Activated naive CD4-positive, alpha-beta T cell treated with anti-CD3 and anti-CD28 coated beads, Interleukin-2, amount 50 U/mL, for 24 hours (primary cell): ENCODE data around the gene SRP68.
"Not testable (repeated sequence)": the region's sequence is repeated elsewhere in the genome, so short reads cannot be mapped to it uniquely, and the experiment has no call there.

Experiments
- H3K27ac Mint-ChIP-seq: one replicate; pipeline ENCODE4 v1.8.0; 2021; ENCODE audit warnings: mild to moderate bottlenecking, mixed read lengths
- H3K27me3 Mint-ChIP-seq: one replicate; pipeline ENCODE4 v1.8.0; 2021; ENCODE audit warnings: mixed read lengths
- H3K36me3 Mint-ChIP-seq: one replicate; pipeline ENCODE4 v1.8.0; 2021; ENCODE audit warnings: mixed read lengths
- H3K4me1 Mint-ChIP-seq: one replicate; pipeline ENCODE4 v1.8.0; 2021; ENCODE audit warnings: mixed read lengths
- H3K4me3 Mint-ChIP-seq: one replicate; pipeline ENCODE4 v1.8.0; 2021; ENCODE audit warnings: mild to moderate bottlenecking, mixed read lengths
- H3K9me3 Mint-ChIP-seq: one replicate; pipeline ENCODE4 v1.8.0; 2021; ENCODE audit warnings: mixed read lengths

SRP68 gene

DNA sequence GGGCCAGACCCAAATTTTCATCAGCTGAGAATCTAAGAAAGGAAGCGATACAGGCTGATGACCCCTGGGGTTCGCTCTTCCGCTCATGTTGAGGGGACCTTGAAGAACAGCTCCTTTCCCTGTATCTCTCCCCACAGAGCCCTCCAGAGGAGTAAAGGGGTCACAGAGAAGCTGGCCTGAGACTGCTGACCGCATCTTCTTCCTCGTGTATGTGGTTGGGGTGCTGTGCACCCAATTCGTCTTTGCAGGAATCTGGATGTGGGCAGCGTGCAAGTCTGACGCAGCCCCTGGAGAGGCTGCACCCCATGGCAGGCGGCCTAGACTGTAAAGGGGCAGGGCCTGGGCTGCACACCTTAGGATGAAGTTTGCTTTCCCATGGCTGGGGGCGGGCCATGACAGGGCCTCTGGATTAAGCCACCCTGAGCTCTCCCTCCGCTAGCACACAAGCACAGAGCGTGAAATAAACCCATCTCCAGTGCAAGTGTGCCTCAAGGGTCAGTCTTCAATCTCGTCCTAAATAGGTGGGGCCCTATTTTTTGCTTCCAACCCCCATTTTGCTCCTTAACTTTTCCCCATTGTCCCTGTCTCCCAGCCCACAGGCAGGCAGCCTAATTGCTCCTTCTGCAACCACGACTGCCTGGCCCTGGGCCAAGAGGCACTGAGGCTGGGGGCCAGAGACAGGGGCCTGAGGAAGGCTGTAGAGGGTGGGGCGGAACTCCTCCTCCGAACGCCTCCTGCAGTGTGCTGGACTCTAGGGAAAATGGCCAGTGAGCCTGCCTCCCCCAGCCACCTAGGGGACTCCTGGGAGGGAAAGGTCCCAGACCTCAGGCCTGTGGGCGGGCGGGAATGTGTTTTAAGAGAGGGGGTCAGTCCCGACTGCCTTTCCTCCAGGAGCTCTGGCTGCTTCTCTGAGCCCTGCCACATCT is 10.3 kb upstream of the SRP68 start:
- Mint-ChIP-seq H3K4me1 (peaks cover 19% of the 10 kb centered on the region), H3K4me3 (no peak overlapping the region), H3K9me3 (no peaks in the 10 kb centered on the region), H3K27me3 (no peaks in the 10 kb centered on the region), H3K27ac (peak overlapping the region; percentile 17), H3K36me3 (peaks cover 3% of the 10 kb centered on the region)

DNA sequence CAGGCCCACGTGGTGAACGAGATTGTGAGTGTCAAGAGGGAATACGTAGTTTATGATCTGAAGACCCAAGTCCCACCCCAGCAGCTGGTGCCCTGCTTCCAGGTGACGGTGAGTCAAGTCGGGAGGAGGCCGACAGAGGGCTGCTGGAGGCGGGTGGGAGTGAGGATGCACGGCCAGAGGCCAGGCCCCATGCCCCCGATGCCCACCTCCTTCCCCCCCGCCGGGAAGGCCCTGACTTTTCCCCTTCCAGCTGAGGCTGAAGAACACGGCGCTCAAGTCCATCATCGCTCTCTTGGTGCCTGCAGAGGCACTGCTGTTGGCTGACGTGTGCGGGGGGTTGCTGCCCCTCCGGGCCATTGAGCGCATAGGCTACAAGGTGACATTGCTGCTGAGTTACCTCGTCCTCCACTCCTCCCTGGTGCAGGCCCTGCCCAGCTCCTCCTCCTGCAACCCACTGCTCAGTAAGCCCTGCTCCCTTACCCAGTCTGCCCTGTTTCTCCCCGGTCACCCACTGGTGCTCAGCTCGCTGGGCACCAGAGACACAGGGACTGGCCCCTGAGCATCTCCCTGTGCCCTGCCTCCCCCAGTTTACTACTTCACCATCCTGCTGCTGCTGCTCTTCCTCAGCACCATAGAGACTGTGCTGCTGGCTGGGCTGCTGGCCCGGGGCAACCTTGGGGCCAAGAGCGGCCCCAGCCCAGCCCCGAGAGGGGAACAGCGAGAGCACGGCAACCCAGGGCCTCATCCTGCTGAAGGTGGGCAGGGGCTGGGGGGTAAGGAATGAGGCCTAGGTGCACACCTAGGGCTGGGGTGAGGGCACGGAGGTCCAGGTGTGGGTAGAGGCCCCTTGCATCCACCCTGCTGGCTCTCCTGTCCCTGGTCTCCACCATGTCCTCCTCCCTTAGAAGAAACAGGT is 9.2 kb upstream of the SRP68 start:
- H3K9me3 Mint-ChIP-seq: no peaks in the 10 kb centered on the region
- no peak overlapping the region for H3K4me3 Mint-ChIP-seq
- peaks cover 28% of the 10 kb centered on the region for H3K4me1 Mint-ChIP-seq
- peaks cover 3% of the 10 kb centered on the region for H3K36me3 Mint-ChIP-seq
- no peak overlapping the region for H3K27ac Mint-ChIP-seq
- H3K27me3 Mint-ChIP-seq: peaks cover 3% of the 10 kb centered on the region

DNA sequence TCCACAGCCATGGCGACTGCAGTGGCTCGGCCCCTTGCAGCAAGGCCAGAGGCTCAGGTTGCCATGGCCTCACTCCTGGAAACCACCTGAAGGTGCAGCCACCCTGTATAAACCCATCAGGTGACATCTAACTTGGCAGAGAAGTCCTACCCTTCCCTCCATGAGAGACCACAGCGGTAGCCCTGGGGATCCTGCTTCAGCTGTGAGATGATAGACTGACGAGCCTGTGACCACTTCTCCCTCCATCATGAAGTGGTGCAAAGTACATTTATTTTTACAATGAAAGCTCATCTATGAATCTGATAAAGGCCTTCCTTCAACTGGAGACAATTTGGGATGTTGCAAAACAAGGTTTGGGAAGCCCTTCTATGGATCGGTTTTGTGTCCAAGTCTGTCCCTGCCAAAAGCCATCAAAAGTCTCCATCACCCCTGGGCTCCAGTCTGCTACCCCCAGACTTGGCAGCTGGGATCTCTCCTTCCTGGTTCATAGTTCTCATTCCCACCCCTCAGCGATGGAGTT is 8.5 kb upstream of the SRP68 start:
- Mint-ChIP-seq H3K27ac (no peak overlapping the region), H3K27me3 (peaks cover 4% of the 10 kb centered on the region), H3K9me3 (no peaks in the 10 kb centered on the region), H3K36me3 (peaks cover 3% of the 10 kb centered on the region), H3K4me3 (no peak overlapping the region), H3K4me1 (peaks cover 28% of the 10 kb centered on the region)

DNA sequence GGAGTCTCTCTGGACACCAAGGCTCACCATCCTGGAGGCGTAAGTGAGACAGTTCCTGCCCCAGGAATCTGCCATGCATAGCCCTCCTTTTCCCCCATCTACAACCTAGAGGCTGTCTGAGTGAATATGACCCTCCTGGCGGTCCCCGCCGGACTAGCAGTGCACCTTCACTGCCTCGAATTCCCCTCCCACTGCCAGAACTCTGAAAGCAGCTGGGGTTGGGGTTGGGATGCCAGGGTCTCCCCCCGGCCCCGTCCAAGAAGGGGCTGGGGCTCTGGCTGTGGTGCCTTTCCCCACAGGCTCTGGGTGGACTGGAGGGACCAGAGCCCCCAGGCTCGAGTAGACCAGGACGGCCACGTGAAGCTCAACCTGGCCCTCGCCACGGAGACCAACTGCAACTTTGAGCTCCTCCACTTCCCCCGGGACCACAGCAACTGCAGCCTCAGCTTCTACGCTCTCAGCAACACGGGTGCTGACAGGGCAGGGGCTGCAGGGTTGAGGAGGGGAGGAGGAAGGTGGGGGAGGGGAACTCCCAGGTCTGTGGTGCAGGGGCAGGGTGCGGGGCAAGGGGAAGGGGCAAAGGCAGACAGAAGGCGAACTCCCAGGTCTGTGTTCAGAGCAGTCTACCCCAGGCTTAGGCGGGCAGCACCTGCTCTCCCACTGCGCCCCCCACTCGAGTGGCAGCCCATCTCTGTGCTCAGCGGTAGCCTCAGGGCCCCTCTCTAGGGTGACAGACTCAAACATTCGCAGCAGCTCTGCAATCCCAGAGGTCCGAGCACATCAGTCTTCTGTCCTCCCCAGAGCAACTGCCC is 7.8 kb upstream of the SRP68 start:
- Mint-ChIP-seq H3K27ac (no peak overlapping the region), H3K4me3 (no peak overlapping the region)

DNA sequence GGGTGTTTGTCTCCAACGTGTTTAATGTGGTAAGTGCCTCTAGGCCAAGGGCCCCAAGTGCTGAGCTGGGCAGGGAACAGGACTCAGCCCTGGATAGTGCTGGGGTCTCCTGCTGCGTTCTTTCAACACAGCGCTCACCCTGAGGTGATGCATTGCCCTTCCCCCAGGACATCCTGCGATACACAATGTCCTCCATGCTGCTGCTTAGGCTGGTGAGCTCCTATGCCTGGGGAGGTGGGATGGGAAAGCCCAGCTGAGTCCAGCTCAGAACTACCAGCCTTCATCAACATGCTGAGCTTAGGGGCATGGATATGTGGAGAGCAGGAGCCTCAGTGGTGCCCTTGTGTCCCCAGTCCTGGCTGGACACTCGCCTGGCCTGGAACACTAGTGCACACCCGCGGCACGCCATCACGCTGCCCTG is 7.2 kb upstream of the SRP68 start:
- peaks cover 39% of the 10 kb centered on the region for H3K4me1 Mint-ChIP-seq
- peaks cover 13% of the 10 kb centered on the region for H3K27me3 Mint-ChIP-seq
- peaks cover under 1% of the 10 kb centered on the region for H3K36me3 Mint-ChIP-seq
- H3K9me3 Mint-ChIP-seq: no peaks in the 10 kb centered on the region
- no peak overlapping the region for H3K4me3 Mint-ChIP-seq
- H3K27ac Mint-ChIP-seq: no peak overlapping the region

More for the DNA sequence above, 7.8 kb upstream of the SRP68 start:
- Mint-ChIP-seq H3K9me3 (no peaks in the 10 kb centered on the region), H3K36me3 (peaks cover 3% of the 10 kb centered on the region), H3K27me3 (peaks cover 9% of the 10 kb centered on the region), H3K4me1 (peaks cover 34% of the 10 kb centered on the region)

DNA sequence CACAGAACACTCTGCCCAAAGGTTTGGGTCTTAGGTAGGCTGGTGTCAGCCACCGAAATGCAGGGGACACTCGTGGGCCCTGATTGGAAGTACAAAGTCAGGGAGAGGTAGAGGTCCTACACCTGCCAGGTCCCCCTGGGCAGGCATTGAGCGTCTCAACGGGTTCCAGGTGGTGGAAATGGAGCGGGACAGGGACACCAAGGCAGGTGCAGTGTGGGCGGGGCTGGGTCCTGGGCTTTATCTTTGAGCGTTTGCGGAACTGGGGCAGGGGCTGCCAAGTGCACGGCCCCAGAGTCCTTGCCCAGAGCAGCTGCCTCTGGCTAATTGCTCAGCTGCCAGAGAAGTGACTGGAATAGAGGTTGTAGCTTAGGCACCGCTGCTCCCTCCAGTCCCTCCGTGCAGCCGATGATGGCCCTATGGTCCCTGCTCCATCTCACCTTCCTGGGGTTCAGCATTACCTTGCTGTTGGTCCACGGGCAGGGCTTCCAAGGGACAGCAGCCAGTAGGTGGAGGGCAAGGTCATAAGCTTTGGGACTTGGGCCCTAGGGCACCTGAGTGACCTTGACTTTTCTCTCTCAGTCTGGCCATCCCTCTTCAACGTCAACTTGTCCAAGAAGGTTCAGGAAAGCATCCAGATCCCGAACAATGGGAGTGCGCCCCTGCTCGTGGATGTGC is 6.7 kb upstream of the SRP68 start, which contains the start of gene ZACN:
Gene ZACN, plus strand, starts transcription at position 323 of the 675 bp plus-strand sequence. Its CDS starts 83 bp downstream, at position 406.
- Mint-ChIP-seq H3K27ac (no peak within 1 kb of the TSS), H3K36me3 (no peaks in the 10 kb centered on the region), H3K9me3 (no peaks in the 10 kb centered on the region), H3K4me3 (peak within 1 kb of the TSS; percentile 15), H3K4me1 (peaks cover 39% of the 10 kb centered on the region), H3K27me3 (peaks cover 13% of the 10 kb centered on the region)

DNA sequence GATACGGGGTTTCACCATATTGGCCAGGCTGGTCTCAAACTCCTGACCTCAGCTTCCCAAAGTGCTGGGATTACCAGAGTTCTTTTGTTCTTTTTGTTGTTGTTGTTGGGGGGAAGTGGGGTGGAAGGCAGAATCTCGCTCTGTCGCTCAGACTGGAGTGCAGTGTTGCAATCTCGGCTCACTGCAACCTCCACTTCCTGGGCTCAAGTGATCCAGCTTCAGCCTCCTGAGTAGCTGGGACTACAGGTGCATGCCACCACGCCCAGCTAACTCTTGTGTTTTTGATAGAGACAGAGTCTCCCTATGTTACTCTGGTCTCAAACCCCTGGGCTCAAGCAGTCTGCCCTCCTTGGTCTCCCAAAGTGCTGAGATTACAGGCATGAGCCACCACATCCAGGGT is 6.1 kb upstream of the SRP68 start:
- not testable (repeated sequence) for H3K27ac Mint-ChIP-seq, H3K9me3 Mint-ChIP-seq, H3K36me3 Mint-ChIP-seq
- H3K4me3 Mint-ChIP-seq: peak overlapping the region; percentile 15
- H3K27me3 Mint-ChIP-seq: peaks cover 15% of the 10 kb centered on the region
- H3K4me1 Mint-ChIP-seq: peaks cover 39% of the 10 kb centered on the region

DNA sequence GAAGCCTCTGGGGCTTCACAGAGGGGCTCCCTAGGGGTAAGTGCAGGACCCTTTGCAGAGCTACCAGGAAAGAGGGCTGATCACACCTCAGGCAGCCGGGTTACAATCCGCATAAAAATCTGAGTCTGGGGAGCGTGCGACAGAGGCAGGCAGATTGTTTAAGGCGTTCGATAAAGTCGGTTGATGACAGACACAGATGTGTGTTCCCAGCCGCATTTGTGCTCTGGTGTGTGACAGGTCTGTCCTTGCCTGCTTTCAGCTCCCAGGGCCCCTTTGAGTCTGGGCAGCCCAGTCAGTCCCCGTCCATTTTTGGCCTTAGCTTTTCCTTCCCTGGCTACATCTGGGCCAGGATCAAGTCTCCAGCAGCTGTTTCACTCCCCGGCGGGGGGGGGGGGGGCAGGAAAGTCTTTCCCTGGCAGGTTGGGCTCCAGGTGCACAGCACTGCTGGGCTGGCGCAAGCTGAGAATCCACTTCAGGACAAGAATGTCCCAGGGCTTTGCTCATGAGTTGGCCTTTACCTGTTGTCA is 5.3 kb upstream of the SRP68 start:
- no peaks in the 10 kb centered on the region for H3K9me3 Mint-ChIP-seq
- peaks cover 15% of the 10 kb centered on the region for H3K27me3 Mint-ChIP-seq
- H3K4me3 Mint-ChIP-seq: no peak overlapping the region
- H3K27ac Mint-ChIP-seq: no peak overlapping the region
- peaks cover 39% of the 10 kb centered on the region for H3K4me1 Mint-ChIP-seq
- no peaks in the 10 kb centered on the region for H3K36me3 Mint-ChIP-seq

DNA sequence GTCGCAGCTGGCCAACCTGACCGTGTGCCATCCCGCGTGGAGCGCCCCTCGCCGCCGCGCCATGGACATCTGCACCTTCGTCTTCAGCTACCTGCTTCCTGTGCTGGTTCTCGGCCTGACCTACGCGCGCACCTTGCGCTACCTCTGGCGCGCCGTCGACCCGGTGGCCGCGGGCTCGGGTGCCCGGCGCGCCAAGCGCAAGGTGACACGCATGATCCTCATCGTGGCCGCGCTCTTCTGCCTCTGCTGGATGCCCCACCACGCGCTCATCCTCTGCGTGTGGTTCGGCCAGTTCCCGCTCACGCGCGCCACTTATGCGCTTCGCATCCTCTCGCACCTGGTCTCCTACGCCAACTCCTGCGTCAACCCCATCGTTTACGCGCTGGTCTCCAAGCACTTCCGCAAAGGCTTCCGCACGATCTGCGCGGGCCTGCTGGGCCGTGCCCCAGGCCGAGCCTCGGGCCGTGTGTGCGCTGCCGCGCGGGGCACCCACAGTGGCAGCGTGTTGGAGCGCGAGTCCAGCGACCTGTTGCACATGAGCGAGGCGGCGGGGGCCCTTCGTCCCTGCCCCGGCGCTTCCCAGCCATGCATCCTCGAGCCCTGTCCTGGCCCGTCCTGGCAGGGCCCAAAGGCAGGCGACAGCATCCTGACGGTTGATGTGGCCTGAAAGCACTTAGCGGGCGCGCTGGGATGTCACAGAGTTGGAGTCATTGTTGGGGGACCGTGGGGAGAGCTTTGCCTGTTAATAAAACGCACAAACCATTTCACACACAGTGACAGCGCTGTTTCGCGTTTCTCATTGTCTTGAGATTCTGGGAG is 4.7 kb upstream of the SRP68 start:
- no peaks in the 10 kb centered on the region for H3K9me3 Mint-ChIP-seq
- peaks cover 39% of the 10 kb centered on the region for H3K4me1 Mint-ChIP-seq
- H3K36me3 Mint-ChIP-seq: no peaks in the 10 kb centered on the region
- peak overlapping the region; percentile 81 for H3K4me3 Mint-ChIP-seq
- peak overlapping the region; percentile 25 for H3K27ac Mint-ChIP-seq
- H3K27me3 Mint-ChIP-seq: peaks cover 15% of the 10 kb centered on the region

DNA sequence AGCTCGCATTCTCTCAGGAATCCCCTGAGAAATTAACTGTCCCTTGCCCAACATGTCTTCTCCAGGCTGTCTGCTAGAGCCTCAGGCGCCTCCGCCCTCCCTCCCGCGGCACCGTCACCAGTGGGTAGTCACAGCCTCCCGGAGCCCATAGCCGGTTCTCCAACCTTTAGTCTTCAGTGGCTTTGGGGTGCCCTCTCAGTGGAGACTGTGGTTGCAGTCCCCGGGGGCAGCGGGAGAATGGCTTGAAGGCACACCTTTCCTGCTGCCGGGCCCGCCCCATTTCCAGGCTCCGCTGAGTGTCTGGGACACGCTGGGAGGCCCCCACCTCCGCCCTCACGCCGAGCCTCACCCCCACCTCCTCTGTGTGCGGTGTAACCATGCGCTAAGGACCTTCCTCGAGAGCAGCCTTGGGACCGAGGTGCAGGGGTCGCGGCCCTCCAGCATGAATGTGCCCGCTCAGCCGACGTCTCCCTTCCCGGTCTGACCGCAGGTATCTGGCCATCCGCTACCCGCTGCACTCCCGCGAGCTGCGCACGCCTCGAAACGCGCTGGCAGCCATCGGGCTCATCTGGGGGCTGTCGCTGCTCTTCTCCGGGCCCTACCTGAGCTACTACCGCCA is 3.9 kb upstream of the SRP68 start:
- Mint-ChIP-seq H3K36me3 (no peaks in the 10 kb centered on the region), H3K27ac (no peak overlapping the region), H3K27me3 (peaks cover 15% of the 10 kb centered on the region), H3K4me1 (peaks cover 46% of the 10 kb centered on the region), H3K4me3 (peak overlapping the region; percentile 81), H3K9me3 (no peaks in the 10 kb centered on the region)

DNA sequence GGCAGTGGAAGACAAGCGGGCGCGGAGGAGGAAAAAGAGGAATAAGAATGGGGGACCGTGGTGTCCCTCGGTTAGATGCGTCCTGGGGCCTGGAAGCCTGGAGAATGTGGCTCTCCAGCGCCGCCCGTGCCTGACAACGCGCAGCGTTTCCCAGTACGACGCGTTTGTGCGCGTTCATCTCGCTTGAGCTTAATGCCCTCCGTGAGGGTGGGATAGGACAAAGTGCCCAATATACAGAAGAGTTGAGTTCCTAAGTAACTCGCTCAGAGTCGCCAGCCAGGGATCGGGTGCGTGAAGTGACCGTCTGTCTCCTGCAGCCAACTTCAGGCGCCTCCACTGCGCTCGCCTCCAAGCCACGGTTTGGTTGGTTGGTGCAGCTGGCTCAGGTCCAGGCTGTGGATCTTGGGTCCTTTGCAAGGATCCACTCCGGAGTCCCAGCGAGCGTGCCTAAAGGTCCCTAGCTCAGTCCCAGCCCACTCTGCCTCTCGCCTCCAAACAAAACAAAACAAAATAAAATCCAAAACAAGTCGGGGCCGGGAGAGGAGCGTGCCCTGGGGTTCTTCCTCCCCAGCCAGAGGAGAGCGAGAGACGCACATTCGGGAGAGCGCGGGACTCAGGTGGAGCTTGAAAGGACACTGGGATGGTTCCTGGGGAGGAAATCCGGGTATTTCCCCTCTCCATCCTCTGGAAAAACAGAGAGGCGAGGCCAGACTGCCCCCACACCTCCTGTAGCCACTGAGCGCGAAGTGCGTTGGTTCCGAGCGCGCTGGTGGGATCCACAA is 3.2 kb upstream of the SRP68 start:
- Mint-ChIP-seq H3K4me1 (peaks cover 52% of the 10 kb centered on the region), H3K4me3 (peak overlapping the region; percentile 82), H3K27me3 (peaks cover 15% of the 10 kb centered on the region), H3K27ac (peak overlapping the region; percentile 12), H3K36me3 (no peaks in the 10 kb centered on the region), H3K9me3 (no peaks in the 10 kb centered on the region)

DNA sequence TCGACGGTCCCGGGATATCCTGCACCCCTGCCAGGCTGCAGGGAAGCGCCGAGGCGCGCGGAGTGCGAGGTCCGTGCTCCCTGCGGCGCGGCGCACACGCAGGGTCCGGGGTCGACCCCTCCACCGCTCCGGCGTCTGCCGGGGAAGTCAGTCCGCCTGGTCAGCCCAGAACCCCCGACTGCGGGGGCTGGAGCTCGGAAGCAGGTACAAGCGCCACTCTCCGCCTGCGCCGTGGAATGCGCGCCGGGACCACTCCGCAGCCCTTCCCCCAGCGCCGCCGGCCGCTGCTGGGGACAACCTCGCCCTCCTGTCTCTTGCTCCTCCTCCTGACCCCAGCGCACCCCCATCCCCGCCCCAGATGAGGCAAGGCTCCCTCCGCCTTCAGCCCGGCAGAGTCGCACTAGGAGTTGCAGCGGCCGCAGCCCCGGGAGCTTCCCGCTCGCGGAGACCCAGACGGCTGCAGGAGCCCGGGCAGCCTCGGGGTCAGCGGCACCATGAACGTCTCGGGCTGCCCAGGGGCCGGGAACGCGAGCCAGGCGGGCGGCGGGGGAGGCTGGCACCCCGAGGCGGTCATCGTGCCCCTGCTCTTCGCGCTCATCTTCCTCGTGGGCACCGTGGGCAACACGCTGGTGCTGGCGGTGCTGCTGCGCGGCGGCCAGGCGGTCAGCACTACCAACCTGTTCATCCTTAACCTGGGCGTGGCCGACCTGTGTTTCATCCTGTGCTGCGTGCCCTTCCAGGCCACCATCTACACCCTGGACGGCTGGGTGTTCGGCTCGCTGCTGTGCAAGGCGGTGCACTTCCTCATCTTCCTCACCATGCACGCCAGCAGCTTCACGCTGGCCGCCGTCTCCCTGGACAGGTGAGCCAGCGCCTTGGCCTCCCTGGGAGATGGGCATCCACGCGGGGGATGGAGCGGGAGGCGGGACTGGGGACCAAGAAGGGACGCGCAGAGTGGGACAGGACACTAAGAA is 2.4 kb upstream of the SRP68 start, which contains the start of gene GALR2:
Gene GALR2, plus strand, starts transcription at position 392 of the 974 bp plus-strand sequence. Its CDS starts 103 bp downstream, at position 495.
- Mint-ChIP-seq H3K9me3 (no peaks in the 10 kb centered on the region), H3K27me3 (peaks cover 15% of the 10 kb centered on the region), H3K4me3 (peak within 1 kb of the TSS; percentile 82), H3K4me1 (peaks cover 54% of the 10 kb centered on the region), H3K36me3 (no peaks in the 10 kb centered on the region), H3K27ac (peak within 1 kb of the TSS; percentile 12)
